LNCAP (cell line): Measurements from ENCODE around the gene TMEM54.

Experiments
- CTCF ChIP-seq: fragments of 450-650 bp; IDR thresholded peaks from 2 replicates; pipeline ENCODE4 v1.5.1; 2017; ENCODE audit warnings: mild to moderate bottlenecking

Gene TMEM54

GRCh38 chr1:32900956-32901822, at the start of gene TMEM54:
TSS of gene TMEM54 (minus strand) at chr1:32901389. CDS start at chr1:32901238, 151 bp downstream.
- TF ChIP-seq CTCF = no peak

- TF ChIP-seq CTCF = no peak
These were observed 48.3 kb upstream of the TMEM54 start for GRCh38 chr1:32949519-32949918.

GRCh38 chr1:32948905-32949304, 47.7 kb upstream of the TMEM54 start:
- no peak for TF ChIP-seq CTCF

- no peak for TF ChIP-seq CTCF
These were observed 47.2 kb upstream of the TMEM54 start for GRCh38 chr1:32948390-32948722.

GRCh38 chr1:32947669-32948389, 46.6 kb upstream of the TMEM54 start:
- no peak for TF ChIP-seq CTCF

GRCh38 chr1:32946413-32946812, 45.2 kb upstream of the TMEM54 start:
- TF ChIP-seq CTCF = no peak

- TF ChIP-seq CTCF = no peak
These were observed 43.0 kb upstream of the TMEM54 start for GRCh38 chr1:32944180-32944579.
